Measurements from ENCODE around the gene ZBED4.

The ZBED4 gene

DNA sequence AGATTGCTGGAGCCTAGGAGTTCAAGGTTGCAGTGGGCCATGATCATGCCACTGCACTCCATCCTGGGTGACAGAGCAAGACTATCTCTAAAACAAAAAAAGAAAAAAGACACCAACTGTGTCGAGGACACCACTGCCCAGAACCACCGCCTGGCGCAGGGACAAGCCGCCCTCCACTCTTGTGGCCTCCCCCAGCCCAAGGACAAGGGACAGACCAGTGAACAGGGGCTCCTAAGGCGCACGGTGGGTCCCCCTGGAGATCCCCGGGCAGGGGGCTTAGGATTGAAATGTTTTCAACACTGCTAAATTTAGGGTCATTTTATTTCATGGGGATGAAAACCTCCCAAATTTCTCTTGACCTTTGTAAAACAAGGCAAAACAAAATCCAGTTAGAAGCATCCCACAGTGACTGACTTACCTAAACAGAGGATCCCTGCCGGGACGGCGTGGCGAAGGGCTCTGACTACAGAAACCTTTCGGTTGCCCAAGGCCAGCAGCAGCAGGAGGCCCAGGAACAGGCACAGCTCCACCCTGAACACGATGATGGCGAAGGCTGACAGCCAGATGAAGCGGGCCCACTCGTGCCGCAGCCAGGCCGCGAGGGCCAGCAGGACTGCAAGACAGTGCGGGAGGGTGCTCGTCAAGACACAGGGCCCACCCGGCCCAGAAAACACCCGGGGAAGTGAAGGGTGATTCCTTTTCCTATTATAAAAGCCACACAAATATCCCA lies 56.0 kb downstream of the ZBED4 start:
- Histone ChIP-seq H3K9me3 (replicated peaks in 1 of 2; ENCODE audit: control insufficient read depth in 2 of 2, insufficient read depth in 1 of 2, low read depth in 1 of 2, low read length in 2 of 2) (no peaks in the 10 kb centered on the region), H2AK5ac (ENCODE audit: low read depth, low read length) (no peak overlapping the region), H3K14ac (ENCODE audit: low read length) (no peak overlapping the region), H3K4me2 (ENCODE audit: insufficient read depth, low read length, poor library complexity, severe bottlenecking) (no peak overlapping the region), H3K27ac (replicated peaks; ENCODE audit: low read length) (no peak overlapping the region), H3K27me3 (ENCODE audit: control insufficient read depth in 3 of 3, insufficient read depth in 3 of 3, low read depth in 1 of 3, low read length in 3 of 3) (no peaks in the 10 kb centered on the region), H4K8ac (ENCODE audit: low read depth, low read length) (no peak overlapping the region), H3K4me1 (ENCODE audit: control insufficient read depth in 2 of 2, insufficient read depth in 1 of 2, low read depth in 1 of 2, low read length in 2 of 2) (no peaks in the 10 kb centered on the region), H3K18ac (ENCODE audit: low read length) (no peak overlapping the region), H3K79me1 (ENCODE audit: low read depth, low read length) (peaks cover 6% of the 10 kb centered on the region), H2BK12ac (ENCODE audit: low read length) (no peak overlapping the region), H3K36me3 (replicated peaks in 1 of 2; ENCODE audit: control insufficient read depth in 2 of 2, insufficient read depth in 2 of 2, low read length in 2 of 2) (peaks cover 21 to 40% of the 10 kb centered on the region in 2 donors), H3K9ac (ENCODE audit: low read depth, low read length, poor library complexity) (no peak overlapping the region), H3K4ac (ENCODE audit: low read length) (no peak overlapping the region), H2BK15ac (ENCODE audit: low read length) (no peak overlapping the region), H2BK120ac (ENCODE audit: low read depth, low read length) (no peak overlapping the region), H2AFZ (ENCODE audit: low read length) (no peak overlapping the region), H2BK5ac (ENCODE audit: low read length) (no peak overlapping the region), H3K23ac (ENCODE audit: low read depth, low read length, poor library complexity) (no peak overlapping the region), H4K91ac (ENCODE audit: low read depth, low read length, poor library complexity) (no peak overlapping the region), H3K4me3 (ENCODE audit: low read length in 2 of 2) (no peak overlapping the region)
- no peak for DNase-seq (ENCODE audit: low spot score)
- no CpG with 5 or more reads among the region's 23 CpGs for WGBS, 2 donors (ENCODE audit: extremely low coverage in 2 of 2, insufficient read length in 2 of 2, insufficient replicate concordance in 1 of 2)

DNA sequence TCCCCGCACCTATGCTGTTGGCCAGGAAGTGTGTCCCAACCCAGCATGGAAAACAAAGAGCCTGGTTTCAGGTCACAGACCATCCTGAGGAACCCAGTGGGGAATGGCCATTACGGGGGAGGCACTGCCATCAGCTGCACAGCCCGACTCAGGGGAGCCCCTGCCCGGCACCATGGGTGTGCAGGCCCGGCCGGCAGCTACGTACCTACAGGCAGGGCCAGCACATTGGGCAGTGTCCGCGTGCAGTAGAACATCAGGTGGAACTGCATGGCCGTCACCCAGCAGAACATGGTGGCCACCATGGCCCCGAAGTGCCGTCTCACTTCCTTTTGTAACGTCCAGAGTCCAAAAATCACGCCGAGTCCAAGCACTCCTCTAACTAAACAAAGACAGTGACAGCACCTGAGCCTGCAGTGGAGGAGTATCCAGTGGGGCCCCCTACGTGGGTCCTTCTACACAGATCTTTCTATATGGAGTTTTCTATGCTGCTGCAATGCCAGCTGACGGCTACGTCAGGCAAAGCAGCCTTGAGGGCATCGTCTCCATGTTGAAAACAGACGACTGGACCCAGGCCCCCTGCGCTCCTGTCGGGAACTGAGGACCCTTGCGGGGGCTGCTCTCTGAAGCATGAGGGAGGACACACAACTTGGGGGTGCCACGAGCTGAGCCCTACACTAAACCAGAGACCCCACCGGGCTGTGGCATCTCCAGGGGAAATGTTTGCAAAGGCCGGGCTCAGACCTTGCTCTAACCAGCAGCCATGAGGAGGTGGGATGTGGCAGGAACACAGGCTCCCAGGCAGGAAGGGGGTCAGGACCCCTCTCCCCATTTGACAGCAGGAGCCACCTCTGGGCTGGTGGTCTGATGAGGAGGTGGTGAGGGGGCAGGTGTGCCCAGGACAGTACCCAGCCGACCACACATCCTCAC lies 56.8 kb downstream of the ZBED4 start:
- Histone ChIP-seq H3K14ac (ENCODE audit: low read length) (no peak overlapping the region), H2AK5ac (ENCODE audit: low read depth, low read length) (no peak overlapping the region), H3K18ac (ENCODE audit: low read length) (no peak overlapping the region), H2BK5ac (ENCODE audit: low read length) (peak overlapping the region; percentile 24), H4K8ac (ENCODE audit: low read depth, low read length) (peak overlapping the region; percentile 65), H3K27ac (replicated peaks; ENCODE audit: low read length) (no peak overlapping the region), H2BK12ac (ENCODE audit: low read length) (no peak overlapping the region), H3K36me3 (replicated peaks in 1 of 2; ENCODE audit: control insufficient read depth in 2 of 2, insufficient read depth in 2 of 2, low read length in 2 of 2) (peaks cover 21 to 40% of the 10 kb centered on the region in 2 donors), H4K91ac (ENCODE audit: low read depth, low read length, poor library complexity) (no peak overlapping the region), H3K23ac (ENCODE audit: low read depth, low read length, poor library complexity) (peak overlapping the region; percentile 43), H3K9ac (ENCODE audit: low read depth, low read length, poor library complexity) (peak overlapping the region; percentile 70), H3K4me1 (ENCODE audit: control insufficient read depth in 2 of 2, insufficient read depth in 1 of 2, low read depth in 1 of 2, low read length in 2 of 2) (no peaks in the 10 kb centered on the region), H3K4me3 (ENCODE audit: low read length in 2 of 2) (no peak overlapping the region), H3K79me1 (ENCODE audit: low read depth, low read length) (peaks cover 6% of the 10 kb centered on the region), H2BK120ac (ENCODE audit: low read depth, low read length) (no peak overlapping the region), H3K4me2 (ENCODE audit: insufficient read depth, low read length, poor library complexity, severe bottlenecking) (no peak overlapping the region), H3K4ac (ENCODE audit: low read length) (no peak overlapping the region), H2BK15ac (ENCODE audit: low read length) (no peak overlapping the region), H3K9me3 (replicated peaks in 1 of 2; ENCODE audit: control insufficient read depth in 2 of 2, insufficient read depth in 1 of 2, low read depth in 1 of 2, low read length in 2 of 2) (no peaks in the 10 kb centered on the region), H3K27me3 (ENCODE audit: control insufficient read depth in 3 of 3, insufficient read depth in 3 of 3, low read depth in 1 of 3, low read length in 3 of 3) (no peaks in the 10 kb centered on the region), H2AFZ (ENCODE audit: low read length) (no peak overlapping the region)
- no CpG with 5 or more reads among the region's 27 CpGs for WGBS, 2 donors (ENCODE audit: extremely low coverage in 2 of 2, insufficient read length in 2 of 2, insufficient replicate concordance in 1 of 2)
- no peak for DNase-seq (ENCODE audit: low spot score)

DNA sequence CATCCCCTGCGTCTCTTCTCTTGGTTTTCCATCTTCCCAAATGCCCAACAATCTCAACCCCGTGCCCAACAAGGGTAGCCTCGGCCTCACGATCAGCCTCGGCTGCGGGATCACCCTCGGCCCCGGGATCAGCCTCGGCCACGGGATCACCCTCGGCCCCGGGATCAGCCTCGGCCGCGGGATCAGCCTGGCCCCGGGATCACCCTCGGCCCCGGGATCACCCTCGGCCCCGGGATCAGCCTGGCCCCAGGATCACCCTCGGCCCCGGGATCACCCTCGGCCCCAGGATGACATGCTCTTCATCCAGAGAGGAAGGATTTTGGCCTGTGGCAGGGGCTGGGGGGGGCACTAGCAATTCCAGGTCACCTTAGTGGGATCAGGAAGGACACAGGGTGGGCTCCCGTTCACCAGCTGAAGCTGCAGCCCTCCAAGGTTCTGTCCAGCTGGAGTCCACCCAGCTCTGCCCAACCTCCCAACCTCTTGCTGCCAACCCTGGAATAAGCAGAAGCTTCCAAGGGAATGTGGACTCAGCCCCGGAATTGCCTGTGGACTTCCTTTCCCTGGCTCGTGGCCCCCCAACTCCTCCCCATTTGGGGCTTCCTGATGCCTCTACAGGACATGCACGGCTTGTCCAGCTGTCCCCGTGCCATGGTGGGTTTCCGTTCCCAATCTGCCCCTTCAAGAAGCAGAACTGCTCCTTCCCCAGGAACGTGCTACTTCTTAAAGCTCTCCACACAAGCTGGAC lies 58.4 kb downstream of the ZBED4 start:
- H2BK15ac ChIP-seq (ENCODE audit: low read length) = no peak overlapping the region
- H3K9ac ChIP-seq (ENCODE audit: low read depth, low read length, poor library complexity) = no peak overlapping the region
- H4K8ac ChIP-seq (ENCODE audit: low read depth, low read length) = no peak overlapping the region
- H4K91ac ChIP-seq (ENCODE audit: low read depth, low read length, poor library complexity) = no peak overlapping the region
- peaks cover 3% of the 10 kb centered on the region for H3K79me1 ChIP-seq (ENCODE audit: low read depth, low read length)
- no peak overlapping the region for H2AFZ ChIP-seq (ENCODE audit: low read length)
- no peak for DNase-seq (ENCODE audit: low spot score)
- no peak overlapping the region for H2BK12ac ChIP-seq (ENCODE audit: low read length)
- H3K36me3 ChIP-seq (replicated peaks in 1 of 2; ENCODE audit: control insufficient read depth in 2 of 2, insufficient read depth in 2 of 2, low read length in 2 of 2) = peaks cover 21 to 34% of the 10 kb centered on the region in 2 donors
- no CpG with 5 or more reads among the region's 30 CpGs for WGBS, 2 donors (ENCODE audit: extremely low coverage in 2 of 2, insufficient read length in 2 of 2, insufficient replicate concordance in 1 of 2)
- H3K18ac ChIP-seq (ENCODE audit: low read length) = no peak overlapping the region
- no peak overlapping the region for H2AK5ac ChIP-seq (ENCODE audit: low read depth, low read length)
- no peak overlapping the region for H3K4me3 ChIP-seq (ENCODE audit: low read length in 2 of 2)
- H3K4me2 ChIP-seq (ENCODE audit: insufficient read depth, low read length, poor library complexity, severe bottlenecking) = no peak overlapping the region
- H3K9me3 ChIP-seq (replicated peaks in 1 of 2; ENCODE audit: control insufficient read depth in 2 of 2, insufficient read depth in 1 of 2, low read depth in 1 of 2, low read length in 2 of 2) = no peaks in the 10 kb centered on the region
- no peak overlapping the region for H2BK120ac ChIP-seq (ENCODE audit: low read depth, low read length)
- H3K14ac ChIP-seq (ENCODE audit: low read length) = no peak overlapping the region
- no peak overlapping the region for H3K23ac ChIP-seq (ENCODE audit: low read depth, low read length, poor library complexity)
- H3K27ac ChIP-seq (replicated peaks; ENCODE audit: low read length) = no peak overlapping the region
- peaks cover 0 to 3% of the 10 kb centered on the region in 2 donors for H3K4me1 ChIP-seq (ENCODE audit: control insufficient read depth in 2 of 2, insufficient read depth in 1 of 2, low read depth in 1 of 2, low read length in 2 of 2)
- H2BK5ac ChIP-seq (ENCODE audit: low read length) = no peak overlapping the region
- no peaks in the 10 kb centered on the region for H3K27me3 ChIP-seq (ENCODE audit: control insufficient read depth in 3 of 3, insufficient read depth in 3 of 3, low read depth in 1 of 3, low read length in 3 of 3)
- no peak overlapping the region for H3K4ac ChIP-seq (ENCODE audit: low read length)

Measured in neuronal stem cell (in vitro differentiated cells).